ENCODE measurements around the gene DNM1L.

DNA sequence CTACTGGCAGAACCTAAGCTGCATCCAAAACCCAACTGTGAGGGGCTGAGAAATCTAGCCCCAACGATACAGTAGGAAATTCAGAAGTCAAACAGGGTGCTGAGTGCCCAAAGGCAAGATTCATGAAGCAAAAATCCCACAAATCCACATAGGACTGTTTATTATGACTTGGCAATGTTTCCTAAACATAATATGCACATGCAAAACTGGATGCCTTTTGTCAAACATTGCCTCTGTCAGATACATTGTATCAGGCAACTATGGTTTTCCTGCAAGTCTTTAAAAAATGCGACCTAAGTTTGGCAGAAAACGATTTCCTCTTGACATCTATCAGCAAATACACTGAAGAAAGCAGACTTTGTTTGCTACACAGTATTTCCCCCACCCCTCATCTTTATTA, 103.9 kb downstream of the DNM1L start:
- TF ChIP-seq POLR2A (IDR thresholded peaks at IDR 0.05; ENCODE audit: low read depth) (no peak), CTCF (IDR thresholded peaks at IDR 0.05) (no peak), EP300 (IDR thresholded peaks at IDR 0.05) (no peak)

Data from esophagus muscularis mucosa (tissue), 4 donors.